Suprapubic skin (tissue), 3 donors: ENCODE measurements around the gene RTN4R.

Source experiments
- POLR2A ChIP-seq, 2 donors: fragments of 450-650 bp; IDR thresholded peaks; one replicate each; pipeline ENCODE4 v1.6.1; 2017; ENCODE audit warnings: antibody characterized with exemption in 2 of 2, mild to moderate bottlenecking in 2 of 2, moderate library complexity in 2 of 2
- TF ChIP-seq, protein P1 (sequence below), 2 donors: fragments of 200-600 bp in 1 of 2; fragments of 450-650 bp in 1 of 2; sonication (generic) in 1 of 2; IDR thresholded peaks; one replicate each; pipeline ENCODE4 v1.5.1; 2016 to 2019; ENCODE audit warnings: antibody characterized with exemption in 2 of 2, mild to moderate bottlenecking in 1 of 2, moderate library complexity in 1 of 2

DNA sequence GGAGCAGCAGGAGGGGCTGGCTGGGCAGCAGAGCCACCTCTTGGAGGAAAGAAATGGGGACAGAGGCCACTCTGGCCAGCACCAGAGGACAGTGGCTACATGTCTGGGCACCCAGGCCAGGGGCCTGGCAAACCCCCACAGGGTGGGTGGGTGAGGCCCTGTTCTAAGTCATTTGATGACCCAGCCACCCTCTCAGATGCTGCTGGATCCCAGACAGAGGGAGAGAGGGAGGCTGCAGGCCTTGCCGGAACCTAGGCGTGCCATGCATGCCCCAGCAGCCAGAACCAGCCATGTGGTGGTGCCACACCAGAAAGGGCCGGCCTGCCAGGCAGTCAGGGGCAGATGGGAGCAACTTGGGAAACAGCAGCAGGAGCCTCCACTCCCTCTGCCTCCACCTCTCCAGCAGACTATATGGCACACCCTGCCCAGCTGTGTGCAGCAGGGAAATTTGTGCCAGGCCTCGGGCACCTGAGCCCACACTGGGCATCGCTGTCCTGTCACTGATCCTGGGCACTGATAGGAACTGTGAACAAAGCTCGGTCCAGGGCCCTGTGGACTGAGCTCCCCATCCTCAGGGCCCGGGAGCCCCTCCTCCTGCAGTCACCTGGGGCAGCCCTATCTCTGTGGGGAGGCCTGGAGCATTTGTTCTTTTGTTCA is 45.2 kb downstream of the RTN4R start:
- TF ChIP-seq, protein P1, sequence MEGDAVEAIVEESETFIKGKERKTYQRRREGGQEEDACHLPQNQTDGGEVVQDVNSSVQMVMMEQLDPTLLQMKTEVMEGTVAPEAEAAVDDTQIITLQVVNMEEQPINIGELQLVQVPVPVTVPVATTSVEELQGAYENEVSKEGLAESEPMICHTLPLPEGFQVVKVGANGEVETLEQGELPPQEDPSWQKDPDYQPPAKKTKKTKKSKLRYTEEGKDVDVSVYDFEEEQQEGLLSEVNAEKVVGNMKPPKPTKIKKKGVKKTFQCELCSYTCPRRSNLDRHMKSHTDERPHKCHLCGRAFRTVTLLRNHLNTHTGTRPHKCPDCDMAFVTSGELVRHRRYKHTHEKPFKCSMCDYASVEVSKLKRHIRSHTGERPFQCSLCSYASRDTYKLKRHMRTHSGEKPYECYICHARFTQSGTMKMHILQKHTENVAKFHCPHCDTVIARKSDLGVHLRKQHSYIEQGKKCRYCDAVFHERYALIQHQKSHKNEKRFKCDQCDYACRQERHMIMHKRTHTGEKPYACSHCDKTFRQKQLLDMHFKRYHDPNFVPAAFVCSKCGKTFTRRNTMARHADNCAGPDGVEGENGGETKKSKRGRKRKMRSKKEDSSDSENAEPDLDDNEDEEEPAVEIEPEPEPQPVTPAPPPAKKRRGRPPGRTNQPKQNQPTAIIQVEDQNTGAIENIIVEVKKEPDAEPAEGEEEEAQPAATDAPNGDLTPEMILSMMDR (IDR thresholded peaks at IDR 0.05) = no peak
- no peak for TF ChIP-seq POLR2A (IDR thresholded peaks at IDR 0.05)
